AG04450 (cell line): ENCODE data around the gene MOK. TPM values are rescaled to one million over a fixed set of nuclear protein-coding genes. Genes with fewer than 3 reads are reported as not detected.

ENCODE experiments used
- CTCF ChIA-PET: fragments of 300-600, 350-600 bp; formaldehyde crosslinking; extraction: SDS; loops from one replicate; lab custom pipeline; 2022; ENCODE audit warnings: antibody characterized with exemption, inconsistent platforms; lab: Charles Lee
- POLR2A ChIA-PET: fragments of 350-600 bp; formaldehyde crosslinking; extraction: SDS; loops from one replicate; lab custom pipeline; 2021; ENCODE audit warnings: antibody characterized with exemption, inconsistent platforms; lab: Yijun Ruan, JAX
- DNase-seq: peaks from one replicate; pipeline ENCODE4 v3.0.0-alpha.2; 2011; ENCODE audit warnings: low read depth, low spot score
- H3K27ac ChIP-seq: one replicate; pipeline ENCODE4 v1.5.1; 2012; ENCODE audit warnings: low read depth, low read length, control low read depth
- H3K27me3 ChIP-seq: one replicate; pipeline ENCODE4 v1.6.0; 2012; ENCODE audit warnings: low read length; ENCODE audit not compliant: control insufficient read depth, insufficient read depth
- H3K4me3 ChIP-seq: 2 replicates; pipeline ENCODE4 v1.5.1; 2011; ENCODE audit warnings: mild to moderate bottlenecking, low read depth, low read length, control low read depth
- H3K9me3 ChIP-seq: 2 replicates; pipeline ENCODE4 v1.5.1; 2012; ENCODE audit warnings: low read length; ENCODE audit not compliant: control insufficient read depth, insufficient read depth
- polyA plus RNA-seq: library from polyadenylated mRNA; depleted of rRNA; stranded (reverse); fragments of >200 nt; gene quantifications from 2 replicates; pipeline ENCODE4 v1.2.3, GENCODE V29; 2011
- TF ChIP-seq, protein P1 (sequence below): IDR thresholded peaks from 2 replicates; pipeline ENCODE4 v1.5.1; 2011; ENCODE audit warnings: low read depth, low read length, control low read depth, inconsistent platforms

Gene MOK
- polyA plus RNA-seq, 1 experiment, result 12.6 TPM

DNA sequence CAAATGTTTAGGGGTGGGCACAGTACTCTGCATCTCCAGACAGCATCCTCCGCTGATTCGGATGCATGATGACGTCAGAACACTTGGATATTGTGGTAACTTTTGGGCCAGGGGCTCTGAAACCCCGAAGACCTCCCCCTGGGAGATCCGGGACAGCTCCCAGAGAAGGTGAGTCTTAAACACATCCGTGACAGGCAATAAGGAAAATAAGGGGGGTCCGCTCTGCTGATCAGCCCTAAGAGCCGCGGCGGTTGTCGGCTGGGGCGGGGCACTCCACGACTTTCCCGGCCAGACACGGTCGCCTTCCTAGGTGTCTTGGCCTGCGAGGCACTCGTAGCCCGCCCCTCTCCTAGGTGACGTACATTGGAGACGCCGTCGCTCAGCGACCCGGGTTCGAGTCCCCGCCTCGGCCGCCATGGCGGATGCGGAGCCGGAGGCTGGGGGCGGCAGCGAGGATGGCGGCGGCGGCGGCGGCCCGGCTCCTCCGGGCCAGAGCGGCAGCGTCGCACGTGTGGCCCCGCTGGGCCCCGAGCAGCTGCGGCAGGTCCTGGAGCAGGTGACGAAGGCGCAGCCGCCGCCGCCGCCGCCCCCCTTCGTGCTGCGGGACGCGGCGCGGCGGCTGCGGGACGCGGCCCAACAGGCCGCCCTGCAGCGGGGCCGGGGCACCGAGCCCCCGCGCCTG lies 14.5 kb upstream of the MOK start, which contains the start of gene ZNF839:
Gene ZNF839 (plus strand): TSS at position 396 of the 682 bp plus-strand sequence. CDS start 20 bp downstream, at position 416.
- Histone ChIP-seq H3K4me3 (peak within 1 kb of the TSS; percentile 79), H3K27ac (peak within 1 kb of the TSS; percentile 73), H3K27me3 (no peaks in the 10 kb centered on the region), H3K9me3 (no peaks in the 10 kb centered on the region; the same call in 1 of the 2 replicates)
- POLR2A ChIA-PET, result no interaction called here
- TF ChIP-seq, protein P1, sequence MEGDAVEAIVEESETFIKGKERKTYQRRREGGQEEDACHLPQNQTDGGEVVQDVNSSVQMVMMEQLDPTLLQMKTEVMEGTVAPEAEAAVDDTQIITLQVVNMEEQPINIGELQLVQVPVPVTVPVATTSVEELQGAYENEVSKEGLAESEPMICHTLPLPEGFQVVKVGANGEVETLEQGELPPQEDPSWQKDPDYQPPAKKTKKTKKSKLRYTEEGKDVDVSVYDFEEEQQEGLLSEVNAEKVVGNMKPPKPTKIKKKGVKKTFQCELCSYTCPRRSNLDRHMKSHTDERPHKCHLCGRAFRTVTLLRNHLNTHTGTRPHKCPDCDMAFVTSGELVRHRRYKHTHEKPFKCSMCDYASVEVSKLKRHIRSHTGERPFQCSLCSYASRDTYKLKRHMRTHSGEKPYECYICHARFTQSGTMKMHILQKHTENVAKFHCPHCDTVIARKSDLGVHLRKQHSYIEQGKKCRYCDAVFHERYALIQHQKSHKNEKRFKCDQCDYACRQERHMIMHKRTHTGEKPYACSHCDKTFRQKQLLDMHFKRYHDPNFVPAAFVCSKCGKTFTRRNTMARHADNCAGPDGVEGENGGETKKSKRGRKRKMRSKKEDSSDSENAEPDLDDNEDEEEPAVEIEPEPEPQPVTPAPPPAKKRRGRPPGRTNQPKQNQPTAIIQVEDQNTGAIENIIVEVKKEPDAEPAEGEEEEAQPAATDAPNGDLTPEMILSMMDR, result no peak
- peak; percentile 66 for DNase-seq
- CTCF ChIA-PET, result interaction anchor here (1.2 kb wide), 1 partner anchor 358 kb away, joined by 4 read pairs; no protein-coding TSS in a partner anchor

DNA sequence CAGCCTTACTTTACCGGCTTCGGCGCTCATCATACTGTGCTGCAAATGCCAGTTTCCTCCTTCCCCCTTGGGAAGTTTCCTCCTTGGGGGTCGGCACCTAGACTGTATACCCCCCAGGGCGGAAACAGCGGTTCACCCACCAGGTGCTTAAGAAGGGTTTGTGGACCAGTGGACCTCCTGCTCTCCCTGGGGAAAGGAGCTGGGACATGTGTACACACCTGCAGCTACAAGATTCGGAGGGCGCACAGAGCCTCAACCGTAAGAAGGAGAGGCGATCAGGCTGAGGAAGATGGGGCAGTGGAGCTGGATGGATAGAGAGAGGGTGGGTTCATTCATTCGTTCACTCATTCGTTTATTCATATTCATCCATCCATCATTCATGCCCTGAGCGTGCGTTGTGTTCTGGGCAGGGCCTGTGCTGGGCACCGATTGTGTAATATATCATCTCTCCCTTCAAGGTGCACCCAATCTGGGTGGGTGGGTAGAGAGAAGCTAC lies 13.9 kb upstream of the MOK start:
- CTCF ChIA-PET, result interaction anchor here (1.2 kb wide), 1 partner anchor 357 kb away, joined by 4 read pairs; no protein-coding TSS in a partner anchor
- TF ChIP-seq, protein P1, result no peak
- no peak for DNase-seq
- Histone ChIP-seq H3K27ac (no peak overlapping the region), H3K9me3 (no peaks in the 10 kb centered on the region; the same call in 1 of the 2 replicates), H3K27me3 (no peaks in the 10 kb centered on the region), H3K4me3 (peak overlapping the region; percentile 79)
- POLR2A ChIA-PET, result no interaction called here

DNA sequence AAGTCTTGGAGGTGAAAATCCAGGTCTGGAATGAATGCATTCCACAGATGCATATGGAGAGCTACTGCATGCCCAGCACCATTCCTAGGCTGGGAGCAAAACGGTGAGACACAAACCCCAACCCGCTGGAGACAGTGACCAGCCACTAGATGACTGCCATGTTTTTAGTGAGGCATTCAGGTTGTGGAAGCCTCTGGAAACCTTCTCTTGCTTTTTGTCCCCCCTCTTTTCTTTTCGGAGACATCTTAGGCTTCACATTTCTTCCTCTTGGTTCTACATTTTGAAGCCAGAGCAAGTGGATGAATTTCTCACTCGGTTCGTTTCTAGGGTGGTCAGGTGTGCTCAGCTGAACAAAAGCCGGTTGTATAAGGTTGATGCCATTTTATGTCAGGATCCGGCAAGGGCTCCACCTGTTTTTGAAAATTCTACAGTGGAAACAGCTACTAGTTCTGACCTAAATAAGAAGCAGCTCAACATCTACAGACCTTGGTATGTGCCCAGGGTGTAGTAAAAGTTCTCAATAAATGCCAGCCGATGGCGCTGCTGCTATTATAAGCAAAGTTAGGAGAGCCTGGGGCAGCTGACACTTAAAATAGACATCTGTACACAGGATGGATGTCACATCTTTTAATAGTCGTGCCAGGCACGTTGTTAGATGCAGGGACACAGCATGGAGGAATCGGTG lies 12.7 kb upstream of the MOK start:
- DNase-seq, result no peak
- H3K27me3 ChIP-seq, result no peaks in the 10 kb centered on the region
- TF ChIP-seq, protein P1, result no peak
- H3K4me3 ChIP-seq, result peak overlapping the region; percentile 68
- ChIA-PET CTCF (interaction anchor here (0.5 to 2.0 kb wide), 6 partner anchors 17 to 357 kb away, joined by 3 to 6 read pairs (median 4); no protein-coding TSS in a partner anchor), POLR2A (interaction anchor here (0.5 to 0.7 kb wide), 3 partner anchors 11 to 198 kb away, joined by 3 to 4 read pairs (median 3); no protein-coding TSS in a partner anchor)
- H3K27ac ChIP-seq, result no peak overlapping the region
- no peaks in the 10 kb centered on the region; the same call in 1 of the 2 replicates for H3K9me3 ChIP-seq

DNA sequence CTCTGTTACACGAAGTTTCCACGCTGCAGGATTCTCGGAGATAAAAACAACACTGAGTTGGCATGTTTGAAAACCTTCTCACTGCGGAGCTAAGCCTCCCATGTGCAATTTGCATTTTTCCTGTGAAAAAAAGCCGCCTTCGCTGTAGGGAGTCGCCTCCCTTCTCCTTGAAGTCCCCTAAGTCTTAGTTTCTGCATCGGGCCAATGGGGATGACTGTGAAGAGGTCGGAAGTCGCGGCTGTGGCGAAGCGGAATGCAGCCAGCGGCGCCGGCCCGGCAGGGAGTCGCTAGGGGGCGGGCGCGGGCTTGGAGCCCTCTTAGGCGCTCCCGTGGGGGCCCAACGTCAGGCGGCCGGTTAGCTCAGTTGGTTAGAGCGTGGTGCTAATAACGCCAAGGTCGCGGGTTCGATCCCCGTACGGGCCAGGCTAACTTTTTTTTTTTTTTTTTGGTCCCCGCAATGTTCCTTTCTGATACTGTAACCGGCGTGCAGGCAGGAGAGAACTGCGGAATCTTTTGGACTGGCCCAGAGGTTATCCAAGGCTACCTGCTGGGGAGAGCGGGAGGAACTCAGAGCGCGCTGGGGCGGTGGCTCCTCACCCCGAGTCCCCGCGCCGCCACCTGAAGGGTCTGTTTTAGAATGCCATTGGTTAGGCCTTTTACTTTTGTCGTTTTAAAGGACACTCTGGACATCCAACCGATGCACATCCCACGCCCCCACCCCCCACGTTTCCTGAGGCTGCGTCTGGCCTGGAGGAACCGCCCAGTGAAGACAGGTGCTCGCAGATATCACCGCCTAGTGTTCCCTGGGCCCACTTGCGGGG lies 12.0 kb upstream of the MOK start:
- CTCF ChIA-PET, result interaction anchor here (0.5 to 2.0 kb wide), 13 partner anchors 17 to 586 kb away, joined by 3 to 9 read pairs (median 4); no protein-coding TSS in a partner anchor

More for the DNA sequence above, 12.0 kb upstream of the MOK start:
- no peaks in the 10 kb centered on the region for H3K27me3 ChIP-seq
- TF ChIP-seq, protein P1, result peak; percentile 89
- POLR2A ChIA-PET, result interaction anchor here (0.5 to 0.9 kb wide), 11 partner anchors 10 to 1312 kb away, joined by 3 to 7 read pairs (median 4); partner anchors contain the start of gene KLC1
- no peaks in the 10 kb centered on the region; the same call in 1 of the 2 replicates for H3K9me3 ChIP-seq
- H3K27ac ChIP-seq, result peak overlapping the region; percentile 80
- peak overlapping the region; percentile 68 for H3K4me3 ChIP-seq
- DNase-seq, result peak; percentile 74
